Measurements from ENCODE around the gene BHLHA15.

Gene BHLHA15

DNA sequence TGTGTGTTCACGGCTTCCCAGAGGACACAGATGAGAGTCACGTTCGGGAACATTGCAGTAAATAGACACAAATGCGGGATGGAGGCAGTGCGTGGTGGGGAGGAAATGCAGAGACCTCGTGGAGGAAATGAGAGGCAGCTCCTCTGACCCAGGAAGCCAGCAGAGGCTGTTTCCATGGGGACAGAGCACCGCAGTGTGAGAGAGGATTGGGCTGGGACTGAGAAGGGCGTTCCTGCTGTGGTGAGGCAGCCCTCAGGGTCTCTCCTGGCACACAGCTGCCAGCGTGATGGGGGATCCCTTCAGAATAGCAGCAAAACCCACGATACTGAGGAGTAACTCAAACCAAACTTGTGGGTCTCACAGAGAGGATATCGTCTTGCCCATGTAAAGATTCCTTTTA is 21.7 kb upstream of the BHLHA15 start:
- DNase-seq = no peak

- no peak for DNase-seq
These were observed 19.4 kb upstream of the BHLHA15 start for GRCh38 chr7:98191668-98192431.

DNA sequence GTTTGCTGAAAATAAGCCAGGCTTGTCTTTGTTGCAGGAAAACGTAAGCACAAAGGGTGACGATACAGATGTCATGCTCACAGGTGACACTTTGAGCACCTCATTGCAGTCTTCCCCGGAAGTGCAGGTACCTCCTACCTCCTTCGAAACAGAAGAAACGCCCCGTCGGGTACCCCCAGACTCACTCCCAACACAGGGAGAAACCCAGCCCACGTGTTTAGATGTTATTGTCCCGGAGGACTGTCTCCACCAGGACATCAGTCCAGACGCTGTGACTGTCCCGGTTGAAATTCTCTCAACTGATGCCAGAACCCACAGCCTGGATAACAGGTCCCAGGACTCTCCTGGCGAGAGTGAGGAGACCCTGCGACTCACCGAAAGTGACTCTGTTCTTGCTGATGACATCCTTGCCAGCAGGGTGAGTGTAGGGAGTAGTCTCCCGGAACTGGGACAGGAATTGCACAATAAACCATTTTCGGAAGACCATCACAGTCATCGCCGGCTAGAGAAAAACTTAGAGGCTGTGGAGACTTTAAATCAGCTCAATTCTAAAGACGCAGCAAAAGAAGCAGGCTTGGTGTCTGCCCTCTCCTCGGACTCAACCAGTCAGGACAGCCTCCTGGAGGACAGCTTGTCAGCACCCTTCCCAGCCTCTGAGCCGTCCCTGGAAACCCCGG is 18.3 kb upstream of the BHLHA15 start:
- no peak for DNase-seq

GRCh38 chr7:98193474-98194180 is 17.6 kb upstream of the BHLHA15 start:
- DNase-seq = no peak

DNA sequence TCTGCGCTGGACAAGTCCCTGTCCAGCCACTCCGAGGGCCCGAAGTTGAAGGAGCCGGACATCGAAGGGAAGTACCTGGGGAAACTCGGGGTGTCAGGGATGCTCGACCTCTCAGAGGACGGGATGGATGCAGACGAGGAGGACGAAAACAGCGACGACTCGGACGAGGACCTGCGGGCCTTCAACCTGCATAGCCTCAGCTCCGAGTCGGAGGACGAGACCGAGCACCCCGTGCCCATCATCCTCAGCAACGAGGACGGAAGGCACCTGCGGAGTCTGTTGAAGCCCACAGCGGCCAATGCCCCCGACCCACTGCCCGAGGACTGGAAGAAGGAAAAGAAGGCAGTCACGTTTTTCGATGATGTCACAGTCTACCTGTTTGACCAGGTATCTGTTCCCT is 17.1 kb upstream of the BHLHA15 start:
- no peak for DNase-seq

GRCh38 chr7:98194672-98195457 is 16.4 kb upstream of the BHLHA15 start:
- DNase-seq = no peak

GRCh38 chr7:98196706-98197605 is 14.3 kb upstream of the BHLHA15 start:
- no peak for DNase-seq

DNA sequence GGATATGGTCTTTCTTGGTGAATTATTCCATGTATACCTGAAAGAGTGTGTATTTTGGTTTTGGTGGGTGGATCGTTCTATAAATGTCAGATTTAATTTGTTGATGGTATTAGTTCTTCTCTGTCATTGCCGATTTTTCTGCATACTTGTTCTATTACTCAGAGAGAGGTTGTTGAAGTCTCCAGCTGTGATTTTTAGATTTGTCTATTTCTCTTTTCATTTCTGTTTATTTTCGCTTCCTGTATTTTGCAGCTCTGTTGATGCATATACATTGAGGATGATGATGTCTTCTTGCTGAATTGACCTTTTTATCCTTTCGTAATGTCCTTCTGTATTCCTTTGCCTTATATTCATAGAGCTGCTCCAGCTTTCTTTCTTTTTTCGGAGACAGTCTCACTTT is 12.1 kb upstream of the BHLHA15 start:
- DNase-seq = no peak

DNA sequence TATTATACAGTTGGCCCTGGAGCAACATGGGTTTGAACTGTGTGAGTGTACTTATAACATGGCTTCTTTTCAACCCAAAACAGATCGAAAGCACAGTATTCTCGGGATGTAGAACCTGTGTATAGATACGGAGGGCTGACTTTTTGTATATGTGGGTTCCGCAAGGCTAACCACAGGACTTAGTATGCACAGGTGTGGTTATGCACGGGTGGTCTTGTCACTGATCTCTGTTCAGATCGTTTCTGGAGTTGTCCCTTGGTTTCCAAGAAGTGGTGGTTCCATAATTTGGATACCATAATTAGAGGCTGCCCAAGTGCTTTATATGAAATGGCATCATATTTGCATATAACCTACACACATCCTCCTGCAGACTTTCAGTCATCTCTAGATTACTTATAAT is 10.9 kb upstream of the BHLHA15 start:
- DNase-seq = no peak

- no peak for DNase-seq
These were observed 8.7 kb upstream of the BHLHA15 start for GRCh38 chr7:98202367-98203195.

DNA sequence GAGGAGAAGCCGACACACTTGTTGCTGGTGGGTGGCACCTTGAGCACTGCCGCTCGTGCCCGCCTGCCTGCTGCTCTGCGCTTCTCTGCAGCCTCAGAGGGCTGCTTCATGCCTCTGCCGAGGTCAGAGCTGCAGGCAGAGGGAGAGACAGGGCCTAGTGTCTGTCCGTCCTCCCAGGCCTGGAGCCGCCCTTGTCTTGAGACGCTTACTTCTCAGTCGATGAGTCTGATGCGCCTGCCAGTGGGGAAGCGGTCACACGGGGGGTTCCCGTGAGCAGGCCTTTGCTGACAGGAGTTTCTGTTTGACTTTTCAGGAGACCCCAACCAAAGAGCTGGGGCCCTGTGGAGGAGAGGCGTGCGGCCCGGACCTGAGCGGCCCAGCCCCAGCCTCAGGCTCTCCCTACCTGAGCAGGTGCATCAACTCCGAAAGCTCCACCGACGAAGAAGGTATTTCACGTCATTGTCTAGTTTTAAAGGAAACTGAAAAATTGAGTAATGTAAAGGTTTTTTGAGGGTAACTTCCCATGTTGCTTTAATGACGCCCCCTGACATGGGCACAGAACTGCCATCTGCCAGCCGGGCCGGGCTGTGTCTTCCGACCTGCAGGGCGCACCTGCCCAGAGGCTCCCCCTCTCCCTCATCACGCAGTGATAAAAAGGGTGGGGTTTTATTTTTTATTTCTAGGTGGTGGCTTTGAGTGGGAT is 7.8 kb upstream of the BHLHA15 start:
- DNase-seq = no peak

DNA sequence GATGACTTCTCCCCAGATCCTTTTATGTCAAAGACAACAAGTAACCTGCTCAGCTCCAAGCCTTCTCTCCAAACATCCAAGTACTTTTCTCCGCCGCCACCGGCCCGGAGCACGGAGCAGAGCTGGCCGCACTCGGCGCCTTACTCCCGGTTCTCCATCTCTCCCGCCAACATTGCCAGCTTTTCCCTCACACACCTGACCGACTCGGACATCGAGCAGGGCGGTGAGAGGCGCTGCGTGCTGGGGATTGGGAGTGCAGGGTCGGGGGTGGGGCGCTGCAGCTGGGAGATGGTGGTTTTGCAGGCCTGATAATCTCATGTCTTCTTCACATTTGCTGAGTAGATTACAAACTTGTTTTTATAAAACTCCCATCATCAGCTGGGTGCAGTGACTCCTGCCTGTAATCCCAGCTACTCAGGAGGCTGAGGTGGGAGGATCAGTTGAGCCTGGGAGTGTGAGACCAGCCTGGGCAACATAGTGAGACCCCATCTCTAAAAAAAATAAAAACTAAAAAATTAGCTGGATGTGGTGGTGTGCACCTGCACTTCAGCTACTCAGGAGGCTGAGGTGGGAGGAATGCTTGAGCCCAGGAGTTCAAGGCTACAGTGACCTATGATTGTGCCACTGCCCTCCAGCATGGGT is 7.2 kb upstream of the BHLHA15 start:
- DNase-seq = no peak

- DNase-seq = no peak
These were observed 6.6 kb upstream of the BHLHA15 start for GRCh38 chr7:98204670-98205069.

- DNase-seq = no peak
These were observed 5.9 kb upstream of the BHLHA15 start for GRCh38 chr7:98205162-98205845.

DNA sequence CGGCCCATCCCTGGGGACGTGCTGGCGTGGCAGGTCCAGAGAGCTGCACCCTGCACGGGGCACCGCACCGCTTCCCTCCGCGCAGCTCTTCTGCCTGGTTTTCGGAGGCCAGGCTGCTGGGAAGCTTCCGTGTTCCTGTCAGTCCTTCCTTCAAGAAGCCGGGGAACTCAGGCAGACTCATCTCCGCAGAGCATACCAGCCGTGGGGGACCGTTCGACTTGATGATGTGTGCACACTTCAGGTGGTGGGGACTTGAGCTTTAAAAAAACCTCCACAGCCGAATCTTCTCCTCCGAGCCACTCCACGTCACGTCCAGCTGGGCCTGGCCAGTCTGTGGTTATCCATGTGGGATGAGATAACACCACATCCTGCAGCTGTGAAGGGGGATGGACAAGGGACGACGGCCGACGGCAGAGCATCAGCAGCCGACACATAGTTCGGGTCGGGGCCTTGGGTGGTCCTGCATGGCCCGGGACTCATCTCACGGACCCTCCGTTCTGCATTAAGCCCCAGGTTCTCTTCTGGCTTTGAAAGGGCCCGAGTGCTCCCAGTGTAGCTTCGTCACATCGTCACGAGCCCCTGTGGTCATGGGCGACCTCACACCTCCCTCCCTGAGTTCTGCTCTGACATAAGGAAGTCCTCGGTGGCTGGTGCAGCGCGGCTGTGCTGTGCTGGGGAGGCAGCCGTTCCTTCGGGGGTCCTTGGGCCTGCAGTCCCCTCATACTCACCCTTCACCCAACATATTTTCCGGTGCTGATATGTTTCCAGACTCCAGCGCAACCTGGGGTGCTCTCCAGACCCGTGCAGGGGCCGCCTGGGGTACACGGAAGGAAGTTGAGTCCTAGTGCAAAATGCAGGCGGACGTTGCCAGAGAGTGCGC is 4.5 kb upstream of the BHLHA15 start:
- DNase-seq = no peak

DNA sequence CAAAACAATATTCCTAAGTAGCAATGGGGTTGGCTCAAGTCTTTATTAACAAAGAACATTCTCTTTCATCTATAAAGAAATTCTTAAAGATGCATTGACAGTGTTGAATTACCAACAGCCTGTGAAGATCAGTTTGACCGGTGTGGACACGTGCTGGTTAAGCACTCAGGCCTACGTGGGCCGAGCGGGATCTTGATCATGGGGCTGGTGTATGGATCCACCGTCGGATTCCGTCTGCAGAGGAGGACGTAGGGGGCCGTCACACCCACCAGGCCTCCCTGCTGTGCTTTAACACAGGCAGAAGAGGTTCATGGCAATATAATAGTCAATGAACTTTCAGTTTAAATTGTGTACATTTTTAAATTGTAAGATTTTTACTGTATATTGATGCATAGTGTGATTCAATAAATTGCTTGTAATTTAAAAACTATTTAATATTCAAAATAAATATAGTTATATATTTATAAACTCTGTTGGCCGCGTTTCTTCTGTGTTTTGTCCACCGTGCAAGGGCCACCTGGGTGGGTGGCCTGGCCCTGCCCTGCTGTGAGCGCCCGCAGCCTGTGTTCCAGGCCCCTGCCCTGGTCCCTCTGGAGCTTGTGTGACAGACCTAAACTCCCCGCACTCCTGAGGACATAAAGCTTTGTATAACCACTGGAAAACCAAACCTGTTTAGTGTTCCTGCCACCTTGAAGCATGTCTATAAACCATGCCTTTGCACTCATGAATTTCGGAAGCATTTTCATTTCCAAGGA is 1.9 kb upstream of the BHLHA15 start:
- no peak for DNase-seq

DNA sequence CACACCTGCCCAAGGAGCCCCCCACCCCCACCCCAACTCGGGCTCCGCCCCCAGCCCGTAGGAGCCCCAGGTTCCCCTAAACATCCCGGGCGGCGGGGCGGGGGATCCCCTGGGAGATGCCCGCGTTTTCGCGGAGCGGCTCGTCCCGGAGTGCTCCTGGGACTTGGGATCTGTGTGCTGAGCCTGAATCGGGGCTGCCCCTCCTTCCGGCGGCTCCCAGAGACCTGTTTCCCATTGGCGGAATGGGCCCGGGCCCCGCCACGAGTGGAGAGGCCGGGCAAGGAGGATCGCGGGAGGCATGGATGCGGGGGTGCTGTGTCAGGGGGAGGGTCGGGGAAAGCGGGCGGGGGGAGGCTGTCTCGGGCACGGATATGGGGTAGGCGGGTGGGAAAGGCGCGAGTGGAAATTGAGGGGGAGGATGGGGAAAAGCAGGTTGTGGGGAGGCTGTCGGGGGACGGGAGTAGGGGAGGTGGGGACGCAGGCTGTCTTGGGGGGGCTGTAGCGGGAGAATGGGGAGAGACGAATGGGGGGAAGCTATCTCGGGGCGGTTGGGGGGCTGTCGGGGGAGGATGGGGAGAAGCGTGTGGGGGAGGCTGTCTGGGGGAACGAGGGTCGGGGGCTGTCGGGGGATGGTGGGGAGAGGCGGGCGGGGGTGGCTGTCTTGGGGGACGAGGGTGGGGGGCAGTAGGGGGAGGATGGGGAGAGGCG is 572 bp upstream of the BHLHA15 start:
- peak; percentile 54 for DNase-seq
